GM12878 (cell line): Measurements from ENCODE around the gene EEF1AKMT2. TPM values are rescaled to one million over a fixed set of nuclear protein-coding genes. Genes with fewer than 3 reads are reported as not detected.

ENCODE experiments used
- EZH2 ChIP-seq: IDR thresholded peaks from 2 replicates; pipeline ENCODE4 v1.6.1; 2012; ENCODE audit warnings: low read depth, mild to moderate bottlenecking, control low read depth, inconsistent platforms, low read length, borderline replicate concordance; ENCODE audit not compliant: control insufficient read depth
- FOXM1 ChIP-seq: IDR thresholded peaks from 2 replicates; pipeline ENCODE4 v1.6.1; 2012; ENCODE audit warnings: low read depth, mild to moderate bottlenecking, inconsistent platforms, low read length, moderate library complexity
- HCFC1 ChIP-seq: fragments of 150-350 bp; IDR thresholded peaks from 2 replicates; pipeline ENCODE4 v1.6.1; 2014; ENCODE audit warnings: low read length
- HDAC2 ChIP-seq: fragments of 200-600 bp; sonication (generic); IDR thresholded peaks from 2 replicates; pipeline ENCODE4 v1.6.1; 2017
- HDAC6 ChIP-seq: fragments of 200-600 bp; sonication (generic); IDR thresholded peaks from one replicate; pipeline ENCODE4 v1.8.0; 2017; ENCODE audit warnings: antibody characterized with exemption; ENCODE audit not compliant: unreplicated experiment
- JUND ChIP-seq: IDR thresholded peaks from 2 replicates; pipeline ENCODE4 v1.6.1; 2012; ENCODE audit warnings: low read depth, mild to moderate bottlenecking, low read length, improper control_type of control experiment, moderate library complexity
- KAT2A ChIP-seq: conservative IDR thresholded peaks from 2 replicates; pipeline ENCODE4 v1.6.1; 2011; ENCODE audit warnings: low read depth, low read length; ENCODE audit not compliant: control insufficient read depth
- MEF2A ChIP-seq: IDR thresholded peaks from 2 replicates; pipeline ENCODE4 v1.6.1; 2011; ENCODE audit warnings: low read depth, mild to moderate bottlenecking, low read length, moderate library complexity; ENCODE audit not compliant: insufficient read depth
- MLLT1 ChIP-seq: fragments of 450-650 bp; IDR thresholded peaks from 2 replicates; pipeline ENCODE4 v1.6.1; 2016; ENCODE audit warnings: mild to moderate bottlenecking
- POLR2AphosphoS5 ChIP-seq: IDR thresholded peaks from 2 replicates; pipeline ENCODE4 v1.6.1; 2011; ENCODE audit warnings: mild to moderate bottlenecking, low read length, inconsistent platforms
- POU2F2 ChIP-seq: IDR thresholded peaks from 3 replicates; pipeline ENCODE4 v1.6.1; 2011; ENCODE audit warnings: low read depth, mild to moderate bottlenecking, low read length, borderline replicate concordance
- RB1 ChIP-seq: fragments of 450-650 bp; formaldehyde crosslinking; IDR thresholded peaks from 2 replicates; pipeline ENCODE4 v1.6.1; 2017; ENCODE audit warnings: mild to moderate bottlenecking, borderline replicate concordance
- SMC3 ChIP-seq: IDR thresholded peaks from 2 replicates; pipeline ENCODE4 v1.6.1; 2011; ENCODE audit warnings: low read length, improper control_type of control experiment, borderline replicate concordance
- TARDBP ChIP-seq: IDR thresholded peaks from 2 replicates; pipeline ENCODE4 v1.6.1; 2016; ENCODE audit warnings: borderline replicate concordance
- TCF12 ChIP-seq: IDR thresholded peaks from 2 replicates; pipeline ENCODE4 v1.6.1; 2011; ENCODE audit warnings: low read depth, mild to moderate bottlenecking, low read length
- TCF3 ChIP-seq: IDR thresholded peaks from 2 replicates; pipeline ENCODE4 v1.6.1; 2012; ENCODE audit warnings: low read depth, mild to moderate bottlenecking, low read length, borderline replicate concordance; ENCODE audit not compliant: insufficient read depth
- TCF7 ChIP-seq: IDR thresholded peaks from 2 replicates; pipeline ENCODE4 v1.6.1; 2014; ENCODE audit warnings: antibody characterized with exemption, borderline replicate concordance
- USF2 ChIP-seq: IDR thresholded peaks from 2 replicates; pipeline ENCODE4 v1.6.1; 2011; ENCODE audit warnings: low read depth, low read length, improper control_type of control experiment, borderline replicate concordance
- ZNF207 ChIP-seq: fragments of 450-650 bp; IDR thresholded peaks from 2 replicates; pipeline ENCODE4 v1.6.1; 2014; ENCODE audit warnings: antibody characterized with exemption, mild to moderate bottlenecking, borderline replicate concordance
- ZSCAN29 ChIP-seq: fragments of 450-650 bp; IDR thresholded peaks from 2 replicates; pipeline ENCODE4 v1.6.1; 2017; ENCODE audit warnings: mild to moderate bottlenecking, moderate library complexity
- polyA plus RNA-seq, 11 experiments: library from polyadenylated mRNA; depleted of rRNA in 4 of 11; unstranded in 6 of 11; stranded (reverse) in 5 of 11; fragments of >200 nt; fragmentation: Nextera tagmentation in 4 of 11; fragmentation: Illumina TruSeq in 1 of 11; extraction: Ambion mirVana in 4 of 11; extraction: Trizol in 1 of 11; gene quantifications; 1 replicate in 1 of 11; 2 replicates in 10 of 11; pipeline versions ENCODE4 v1.2.1 to v1.2.3, GENCODE V29; 2011 to 2016; ENCODE audit warnings: inconsistent platforms in 2 of 11, missing spikeins in 2 of 11, low read depth in 1 of 11
- total RNA-seq, 4 experiments: library from RNA; depleted of rRNA in 3 of 4; stranded (reverse); fragments of >200 nt in 3 of 4; fragmentation: Illumina TruSeq in 1 of 4; extraction: Trizol in 1 of 4; gene quantifications; 2 replicates each; pipeline versions ENCODE4 v1.2.1 to v1.2.3, GENCODE V29; 2013 to 2021
- TF ChIP-seq, protein P1 (sequence below): fragments of 450-650 bp; formaldehyde crosslinking; IDR thresholded peaks from 2 replicates; pipeline ENCODE4 v1.4.0; 2020; ENCODE audit warnings: mild to moderate bottlenecking, moderate library complexity
- TF ChIP-seq, protein P2 (sequence below): fragments of 150-350 bp; IDR thresholded peaks from 2 replicates; pipeline ENCODE4 v1.6.1; 2016; ENCODE audit warnings: low read depth, low read length

The EEF1AKMT2 gene
- total and polyA plus RNA-seq, 10 of the 15 experiments (the other 5 are each of a cell fraction or from before 2014, with no cell fraction given): 9.1 to 29.3 (median 23.6) TPM

DNA sequence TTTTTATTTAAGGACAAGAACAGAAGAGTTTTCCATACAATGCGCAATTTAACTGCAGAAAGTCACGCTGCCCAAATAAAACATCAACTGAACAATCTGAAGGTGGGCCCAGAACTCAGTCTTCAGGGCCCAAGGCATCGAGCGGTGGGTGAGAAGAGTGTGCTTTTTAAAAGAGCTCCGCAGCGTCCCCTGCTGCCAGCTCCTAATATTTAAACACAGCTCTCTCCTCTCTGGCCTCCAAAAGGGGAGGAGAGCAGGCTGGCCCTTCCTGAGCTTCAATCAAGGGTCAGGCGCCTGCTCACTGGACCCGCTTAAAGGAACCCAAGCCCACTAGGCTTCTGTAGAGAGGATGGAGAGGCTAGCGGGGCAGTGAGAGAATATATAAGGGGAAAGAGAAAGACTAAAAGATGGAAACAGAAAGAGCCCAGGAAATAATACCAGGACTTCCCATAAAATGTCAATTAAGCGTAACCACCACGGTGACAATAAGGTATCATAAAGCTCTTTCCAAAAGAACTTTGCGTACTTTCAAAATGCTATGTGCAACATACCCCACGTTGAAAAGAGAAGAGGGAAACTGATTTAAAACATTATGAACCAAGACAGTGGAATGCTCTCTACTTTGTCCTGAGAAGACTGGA lies 50.3 kb downstream of the EEF1AKMT2 start (continued):
- no peak for TF ChIP-seq HDAC6
- TF ChIP-seq SMC3: peak; percentile 92
- TF ChIP-seq MEF2A: no peak
- TF ChIP-seq, protein P1, sequence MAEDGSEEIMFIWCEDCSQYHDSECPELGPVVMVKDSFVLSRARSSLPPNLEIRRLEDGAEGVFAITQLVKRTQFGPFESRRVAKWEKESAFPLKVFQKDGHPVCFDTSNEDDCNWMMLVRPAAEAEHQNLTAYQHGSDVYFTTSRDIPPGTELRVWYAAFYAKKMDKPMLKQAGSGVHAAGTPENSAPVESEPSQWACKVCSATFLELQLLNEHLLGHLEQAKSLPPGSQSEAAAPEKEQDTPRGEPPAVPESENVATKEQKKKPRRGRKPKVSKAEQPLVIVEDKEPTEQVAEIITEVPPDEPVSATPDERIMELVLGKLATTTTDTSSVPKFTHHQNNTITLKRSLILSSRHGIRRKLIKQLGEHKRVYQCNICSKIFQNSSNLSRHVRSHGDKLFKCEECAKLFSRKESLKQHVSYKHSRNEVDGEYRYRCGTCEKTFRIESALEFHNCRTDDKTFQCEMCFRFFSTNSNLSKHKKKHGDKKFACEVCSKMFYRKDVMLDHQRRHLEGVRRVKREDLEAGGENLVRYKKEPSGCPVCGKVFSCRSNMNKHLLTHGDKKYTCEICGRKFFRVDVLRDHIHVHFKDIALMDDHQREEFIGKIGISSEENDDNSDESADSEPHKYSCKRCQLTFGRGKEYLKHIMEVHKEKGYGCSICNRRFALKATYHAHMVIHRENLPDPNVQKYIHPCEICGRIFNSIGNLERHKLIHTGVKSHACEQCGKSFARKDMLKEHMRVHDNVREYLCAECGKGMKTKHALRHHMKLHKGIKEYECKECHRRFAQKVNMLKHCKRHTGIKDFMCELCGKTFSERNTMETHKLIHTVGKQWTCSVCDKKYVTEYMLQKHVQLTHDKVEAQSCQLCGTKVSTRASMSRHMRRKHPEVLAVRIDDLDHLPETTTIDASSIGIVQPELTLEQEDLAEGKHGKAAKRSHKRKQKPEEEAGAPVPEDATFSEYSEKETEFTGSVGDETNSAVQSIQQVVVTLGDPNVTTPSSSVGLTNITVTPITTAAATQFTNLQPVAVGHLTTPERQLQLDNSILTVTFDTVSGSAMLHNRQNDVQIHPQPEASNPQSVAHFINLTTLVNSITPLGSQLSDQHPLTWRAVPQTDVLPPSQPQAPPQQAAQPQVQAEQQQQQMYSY (CRISPR knock-in tag): no peak
- no peak for TF ChIP-seq HCFC1
- TF ChIP-seq RB1: peak; percentile 59
- TF ChIP-seq, protein P2, sequence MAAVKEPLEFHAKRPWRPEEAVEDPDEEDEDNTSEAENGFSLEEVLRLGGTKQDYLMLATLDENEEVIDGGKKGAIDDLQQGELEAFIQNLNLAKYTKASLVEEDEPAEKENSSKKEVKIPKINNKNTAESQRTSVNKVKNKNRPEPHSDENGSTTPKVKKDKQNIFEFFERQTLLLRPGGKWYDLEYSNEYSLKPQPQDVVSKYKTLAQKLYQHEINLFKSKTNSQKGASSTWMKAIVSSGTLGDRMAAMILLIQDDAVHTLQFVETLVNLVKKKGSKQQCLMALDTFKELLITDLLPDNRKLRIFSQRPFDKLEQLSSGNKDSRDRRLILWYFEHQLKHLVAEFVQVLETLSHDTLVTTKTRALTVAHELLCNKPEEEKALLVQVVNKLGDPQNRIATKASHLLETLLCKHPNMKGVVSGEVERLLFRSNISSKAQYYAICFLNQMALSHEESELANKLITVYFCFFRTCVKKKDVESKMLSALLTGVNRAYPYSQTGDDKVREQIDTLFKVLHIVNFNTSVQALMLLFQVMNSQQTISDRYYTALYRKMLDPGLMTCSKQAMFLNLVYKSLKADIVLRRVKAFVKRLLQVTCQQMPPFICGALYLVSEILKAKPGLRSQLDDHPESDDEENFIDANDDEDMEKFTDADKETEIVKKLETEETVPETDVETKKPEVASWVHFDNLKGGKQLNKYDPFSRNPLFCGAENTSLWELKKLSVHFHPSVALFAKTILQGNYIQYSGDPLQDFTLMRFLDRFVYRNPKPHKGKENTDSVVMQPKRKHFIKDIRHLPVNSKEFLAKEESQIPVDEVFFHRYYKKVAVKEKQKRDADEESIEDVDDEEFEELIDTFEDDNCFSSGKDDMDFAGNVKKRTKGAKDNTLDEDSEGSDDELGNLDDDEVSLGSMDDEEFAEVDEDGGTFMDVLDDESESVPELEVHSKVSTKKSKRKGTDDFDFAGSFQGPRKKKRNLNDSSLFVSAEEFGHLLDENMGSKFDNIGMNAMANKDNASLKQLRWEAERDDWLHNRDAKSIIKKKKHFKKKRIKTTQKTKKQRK: no peak
- TF ChIP-seq MLLT1: no peak
- TF ChIP-seq TCF3: no peak
- TF ChIP-seq JUND: no peak
- TF ChIP-seq KAT2A: no peak
- TF ChIP-seq TCF7: no peak
- TF ChIP-seq HDAC2: no peak
- no peak for TF ChIP-seq TCF12
- TF ChIP-seq POU2F2: no peak
- 0 out of 2 replicates have a peak, but pooled peaks have one; percentile 27 for TF ChIP-seq TARDBP
- TF ChIP-seq EZH2: no peak
- TF ChIP-seq POLR2AphosphoS5: no peak
- no peak for TF ChIP-seq USF2
- TF ChIP-seq FOXM1: peak; percentile 8; the same call in 1 of the 2 replicates
- TF ChIP-seq ZSCAN29: no peak
- TF ChIP-seq ZNF207: no peak
